K562 treated with DMSO at 1 percent for 12 hours (cell line): Measurements from ENCODE around the gene FANCB. TPM values are rescaled to one million over a fixed set of nuclear protein-coding genes. Genes with fewer than 3 reads are reported as not detected.

Source experiments
- total RNA-seq: library from RNA; unstranded; fragments of 300-600 nt; gene quantifications from 2 replicates; pipeline ENCODE4 v1.2.3, GENCODE V29; 2022; ENCODE audit not compliant: insufficient read depth

FANCB gene
- 1.4 and 8.1 TPM in 2 replicates for total RNA-seq

GRCh38 chrX:14872851-14873675 lies at the start of gene FANCB, which contains the start of gene MOSPD2:
TSS of gene FANCB (minus strand) at chrX:14873069. CDS start at chrX:14865510, 7,559 bp downstream.
TSS of gene MOSPD2 (plus strand) at chrX:14873421. CDS start at chrX:14873529, 108 bp downstream.

Other genes with a start within 250 kb of the FANCB start
- 4.7 and 10.3 TPM in 2 replicates for gene MOSPD2, start 352 bp upstream of the FANCB start, total RNA-seq